IMR-90 (cell line): Measurements from ENCODE around the gene ISG15. TPM values are rescaled to one million over a fixed set of nuclear protein-coding genes. Genes with fewer than 3 reads are reported as not detected.

ENCODE experiments used
- ATAC-seq: fragments of 200-7000 bp; cut with Tn5 transposase; 2 replicates; pipeline ENCODE4 v1.9.1; 2020; ENCODE audit warnings: low read depth, mild to moderate bottlenecking, moderate library complexity
- BruUV-seq: library from RNA; stranded (reverse); fragments of 400-500 nt; replicated peaks from 2 replicates; lab custom pipeline; 2021; lab: Mats Ljungman, UMichigan
- CTCF ChIA-PET: fragments of 300-600 bp; formaldehyde crosslinking; extraction: SDS; loops from one replicate; lab custom pipeline; 2021; ENCODE audit warnings: antibody characterized with exemption; lab: Yijun Ruan, JAX
- POLR2A ChIA-PET: fragments of 300-600 bp; sonication (Branson Sonifier 250); formaldehyde crosslinking; loops from one replicate; lab custom pipeline; 2022; ENCODE audit warnings: antibody characterized with exemption; ENCODE audit not compliant: unreplicated experiment; lab: Charles Lee
- DNase-seq: peaks from one replicate; pipeline ENCODE4 v3.0.0; 2013
- H2AFZ ChIP-seq: replicated peaks from 2 replicates; pipeline ENCODE3; 2013; ENCODE audit warnings: low read length, mild to moderate bottlenecking; ENCODE audit not compliant: poor library complexity
- H2AK5ac ChIP-seq: 2 replicates; pipeline ENCODE4 v1.6.1; 2013; ENCODE audit warnings: low read depth, low read length, inconsistent platforms
- H2AK9ac ChIP-seq: replicated peaks from 2 replicates; pipeline ENCODE3; 2013; ENCODE audit warnings: mild to moderate bottlenecking, low read depth, low read length, moderate library complexity; ENCODE audit not compliant: poor library complexity
- H2BK120ac ChIP-seq: 2 replicates; pipeline ENCODE4 v1.6.1; 2013; ENCODE audit warnings: low read depth, low read length, inconsistent platforms
- H2BK15ac ChIP-seq: 3 replicates; pipeline ENCODE4 v1.6.1; 2013; ENCODE audit warnings: low read depth, low read length, inconsistent platforms
- H2BK20ac ChIP-seq: 2 replicates; pipeline ENCODE4 v1.6.1; 2013; ENCODE audit warnings: low read depth, mild to moderate bottlenecking, inconsistent platforms, low read length, moderate library complexity
- H2BK5ac ChIP-seq: 2 replicates; pipeline ENCODE4 v1.6.1; 2013; ENCODE audit warnings: mild to moderate bottlenecking, low read depth, low read length, inconsistent platforms; ENCODE audit not compliant: poor library complexity, severe bottlenecking
- H3K14ac ChIP-seq: replicated peaks from 2 replicates; pipeline ENCODE4 v1.6.1; 2013; ENCODE audit warnings: low read depth, low read length, inconsistent platforms
- H3K18ac ChIP-seq: 2 replicates; pipeline ENCODE4 v1.6.1; 2013; ENCODE audit warnings: low read depth, low read length, control low read depth
- H3K23ac ChIP-seq: 2 replicates; pipeline ENCODE4 v1.6.1; 2013; ENCODE audit warnings: low read depth, low read length, inconsistent platforms
- H3K27ac ChIP-seq: 2 replicates; pipeline ENCODE4 v1.5.1; 2013; ENCODE audit warnings: mild to moderate bottlenecking, control low read depth, low read length; ENCODE audit not compliant: insufficient read depth
- H3K27me3 ChIP-seq: 2 replicates; pipeline ENCODE4 v1.6.1; 2013; ENCODE audit warnings: low read length; ENCODE audit not compliant: control insufficient read depth, insufficient read depth
- H3K36me3 ChIP-seq: 2 replicates; pipeline ENCODE4 v1.6.1; 2013; ENCODE audit warnings: low read length, mixed read lengths; ENCODE audit not compliant: control insufficient read depth, insufficient read depth
- H3K4ac ChIP-seq: 2 replicates; pipeline ENCODE4 v1.6.1; 2013; ENCODE audit warnings: low read depth, low read length, inconsistent platforms
- H3K4me1 ChIP-seq: 2 replicates; pipeline ENCODE4 v1.6.1; 2013; ENCODE audit warnings: low read length, mixed read lengths; ENCODE audit not compliant: control insufficient read depth, insufficient read depth
- H3K4me2 ChIP-seq: 2 replicates; pipeline ENCODE4 v1.6.1; 2013; ENCODE audit warnings: low read depth, mild to moderate bottlenecking, control low read depth, low read length, moderate library complexity
- H3K4me3 ChIP-seq: 2 replicates; pipeline ENCODE4 v1.5.1; 2013; ENCODE audit warnings: low read depth, mild to moderate bottlenecking, control low read depth, low read length, moderate library complexity; ENCODE audit not compliant: insufficient read depth
- H3K56ac ChIP-seq: 2 replicates; pipeline ENCODE4 v1.6.1; 2013; ENCODE audit warnings: low read length, inconsistent platforms; ENCODE audit not compliant: insufficient read depth; ENCODE audit errors: extremely low read depth
- H3K79me1 ChIP-seq, 2 experiments: 2 replicates each; pipeline ENCODE4 v1.6.1; 2013; ENCODE audit warnings: low read length in 2 of 2, inconsistent platforms in 1 of 2, low read depth in 1 of 2
- H3K9ac ChIP-seq: 2 replicates; pipeline ENCODE4 v1.6.1; 2013; ENCODE audit warnings: low read depth, low read length, control low read depth
- H3K9me1 ChIP-seq: 2 replicates; pipeline ENCODE4 v1.6.1; 2013; ENCODE audit warnings: low read length, inconsistent platforms; ENCODE audit not compliant: insufficient read depth
- H3K9me3 ChIP-seq: 2 replicates; pipeline ENCODE4 v1.6.1; 2013; ENCODE audit warnings: low read length; ENCODE audit not compliant: control insufficient read depth, insufficient read depth
- H4K20me1 ChIP-seq: 2 replicates; pipeline ENCODE4 v1.6.1; 2013; ENCODE audit warnings: low read length, inconsistent platforms; ENCODE audit not compliant: insufficient read depth
- H4K5ac ChIP-seq: 2 replicates; pipeline ENCODE4 v1.6.1; 2013; ENCODE audit warnings: mild to moderate bottlenecking, low read depth, low read length, control low read depth
- H4K8ac ChIP-seq, 2 experiments: 2 replicates each; pipeline ENCODE4 v1.6.1; 2013; ENCODE audit warnings: low read depth in 2 of 2, low read length in 2 of 2, control low read depth in 1 of 2, inconsistent platforms in 1 of 2
- H4K91ac ChIP-seq: 2 replicates; pipeline ENCODE4 v1.6.1; 2013; ENCODE audit warnings: low read depth, low read length, inconsistent platforms; ENCODE audit not compliant: insufficient read depth
- BHLHE40 ChIP-seq: fragments of 150-350 bp; IDR thresholded peaks from 2 replicates; pipeline ENCODE4 v1.6.1; 2016; ENCODE audit warnings: mild to moderate bottlenecking, low read depth, low read length
- CEBPB ChIP-seq: IDR thresholded peaks from 2 replicates; pipeline ENCODE4 v1.6.1; 2012; ENCODE audit warnings: low read depth, low read length, improper control_type of control experiment
- CTCF ChIP-seq: conservative IDR thresholded peaks from 2 replicates; pipeline ENCODE4 v1.5.1; 2012; ENCODE audit warnings: mild to moderate bottlenecking, low read depth, low read length, improper control_type of control experiment
- ELK1 ChIP-seq: fragments of 150-350 bp; IDR thresholded peaks from 2 replicates; pipeline ENCODE4 v1.6.1; 2016; ENCODE audit warnings: low read depth, mild to moderate bottlenecking, low read length, moderate library complexity, borderline replicate concordance
- MAFK ChIP-seq: IDR thresholded peaks from 2 replicates; pipeline ENCODE4 v1.6.1; 2012; ENCODE audit warnings: low read depth, low read length, improper control_type of control experiment
- MAZ ChIP-seq: IDR thresholded peaks from 2 replicates; pipeline ENCODE4 v1.6.1; 2012; ENCODE audit warnings: low read depth, mild to moderate bottlenecking, low read length, improper control_type of control experiment, moderate library complexity, borderline replicate concordance
- POLR2A ChIP-seq: IDR thresholded peaks from 2 replicates; pipeline ENCODE4 v1.6.1; 2012; ENCODE audit warnings: mild to moderate bottlenecking, low read depth, low read length
- RAD21 ChIP-seq: IDR thresholded peaks from 2 replicates; pipeline ENCODE4 v1.6.1; 2012; ENCODE audit warnings: low read length, improper control_type of control experiment
- RCOR1 ChIP-seq: IDR thresholded peaks from 2 replicates; pipeline ENCODE4 v1.6.1; 2012; ENCODE audit warnings: mild to moderate bottlenecking, low read length, improper control_type of control experiment; ENCODE audit not compliant: insufficient replicate concordance
- RFX5 ChIP-seq: IDR thresholded peaks from 2 replicates; pipeline ENCODE4 v1.8.0; 2012; ENCODE audit warnings: low read depth, mild to moderate bottlenecking, low read length, moderate library complexity
- WGBS, 2 experiments: methylation state at CpG; one replicate each; pipeline versions ENCODE4 v1.1.5 to v1.1.7; 2013; ENCODE audit warnings: missing lambda C conversion rate in 2 of 2; ENCODE audit not compliant: insufficient read length in 1 of 2; ENCODE audit errors: extremely low coverage in 2 of 2; 5-methylcytosine and 5-hydroxymethylcytosine counted together
- dilution Hi-C: fragments of 300-500 bp; cut with HindIII; formaldehyde crosslinking; loops from one replicate; pipeline ENCODE4 v1.14.3; 2018; ENCODE audit warnings: low sequenced_read_pairs; ENCODE audit not compliant: unreplicated experiment
- in situ Hi-C: fragments of 300-500 bp; cut with MboI; formaldehyde crosslinking; loops from 3 replicates; pipeline ENCODE4 v1.14.3; 2019; ENCODE audit warnings: low sequenced_read_pairs, inconsistent platforms, mixed read lengths
- intact Hi-C: fragments of 100-400 bp; cut with micrococcal nuclease; formaldehyde crosslinking; loops from 2 replicates; pipeline ENCODE4 v1.10.0; 2022
- polyA plus RNA-seq, 3 experiments: library from polyadenylated mRNA; depleted of rRNA; stranded (reverse); fragments of >200 nt; gene quantifications; 2 replicates each; pipeline ENCODE4 v1.2.3, GENCODE V29; 2012; ENCODE audit warnings: low replicate concordance in 1 of 3
- total RNA-seq: library from RNA; depleted of rRNA; stranded (reverse); fragments of >200 nt; gene quantifications from 2 replicates; pipeline ENCODE4 v1.2.3, GENCODE V29; 2012

ISG15 gene
- total and polyA plus RNA-seq, 2 of the 4 experiments (the other 2 are of a cell fraction): 99.1 to 105 TPM

- Histone ChIP-seq H3K4me3 (no peak overlapping the region), H3K27me3 (no peaks in the 10 kb centered on the region), H3K18ac (no peak overlapping the region), H4K91ac (no peak overlapping the region), H3K9me1 (no peaks in the 10 kb centered on the region), H3K4me2 (no peak overlapping the region), H2BK15ac (no peak overlapping the region), H3K36me3 (peaks cover 69% of the 10 kb centered on the region), H3K9ac (no peak overlapping the region), H2BK120ac (no peak overlapping the region), H3K56ac (no peak overlapping the region), H3K4me1 (no peaks in the 10 kb centered on the region), H4K20me1 (peaks cover 9% of the 10 kb centered on the region), H2BK5ac (no peak overlapping the region), H3K79me1 (peaks cover 0 to 13% of the 10 kb centered on the region in 2 experiments; a peak in 1 of 4 replicates), H2BK20ac (no peak overlapping the region), H3K4ac (no peak overlapping the region), H3K9me3 (no peaks in the 10 kb centered on the region), H4K8ac (no peak overlapping the region), H4K5ac (no peak overlapping the region), H3K27ac (no peak overlapping the region), H2AK9ac (no peak overlapping the region), H2AFZ (no peak overlapping the region), H3K14ac (no peak overlapping the region), H3K23ac (no peak overlapping the region), H2AK5ac (no peak overlapping the region)
- no peak for DNase-seq
- in situ Hi-C loops: no loop called here
- POLR2A ChIA-PET: no interaction called here
- no peak for ATAC-seq
- TF ChIP-seq RFX5: no peak
- TF ChIP-seq RCOR1: no peak
- TF ChIP-seq POLR2A: no peak
- no peak for TF ChIP-seq CEBPB
- TF ChIP-seq MAFK: no peak
- TF ChIP-seq ELK1: no peak
- no peak for TF ChIP-seq BHLHE40
- TF ChIP-seq CTCF: no peak
- no peak for TF ChIP-seq MAZ
- TF ChIP-seq RAD21: no peak
- dilution Hi-C loops: no loop called here
- BruUV-seq: no TSS peak
- WGBS, 2 experiments: 95% methylated on average over 13 of the region's 20 CpGs; no CpG with 5 or more reads in 1 of the 2 experiments
- CTCF ChIA-PET: no interaction called here
- intact Hi-C loops: no loop called here
Observed at GRCh38 chr1:1046243-1046642, 32.9 kb downstream of the ISG15 start.
